GM18909 (cell line): ENCODE measurements around the gene CDH19.
"Not testable (repeated sequence)": the region's sequence is repeated elsewhere in the genome, so short reads cannot be mapped to it uniquely, and the experiment has no call there.

ENCODE experiments used
- ATAC-seq: cut with Tn5 transposase; IDR thresholded peaks from one replicate; pipeline ENCODE4 v1.9.1; 2021; ENCODE audit warnings: mild to moderate bottlenecking; ENCODE audit not compliant: unreplicated experiment, poor library complexity

CDH19 gene

DNA sequence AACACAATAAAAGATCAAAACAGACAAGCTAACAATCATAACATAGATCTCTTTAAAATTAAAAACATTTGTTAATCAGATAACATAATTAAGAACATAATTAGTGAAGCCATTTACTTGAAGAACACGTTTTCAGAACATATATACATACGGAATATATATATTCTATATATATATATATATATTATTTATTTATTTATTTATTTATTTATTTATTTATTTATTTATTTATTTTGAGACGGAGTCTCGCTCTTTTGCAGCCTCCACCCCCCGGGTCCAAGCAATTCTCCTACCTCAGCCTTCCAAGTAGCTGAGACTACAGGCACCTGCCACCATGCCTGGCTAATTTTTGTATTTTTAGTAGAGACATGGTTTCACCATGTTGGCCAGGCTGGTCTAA lies 137.7 kb downstream of the CDH19 start:
- ATAC-seq: not testable (repeated sequence)

DNA sequence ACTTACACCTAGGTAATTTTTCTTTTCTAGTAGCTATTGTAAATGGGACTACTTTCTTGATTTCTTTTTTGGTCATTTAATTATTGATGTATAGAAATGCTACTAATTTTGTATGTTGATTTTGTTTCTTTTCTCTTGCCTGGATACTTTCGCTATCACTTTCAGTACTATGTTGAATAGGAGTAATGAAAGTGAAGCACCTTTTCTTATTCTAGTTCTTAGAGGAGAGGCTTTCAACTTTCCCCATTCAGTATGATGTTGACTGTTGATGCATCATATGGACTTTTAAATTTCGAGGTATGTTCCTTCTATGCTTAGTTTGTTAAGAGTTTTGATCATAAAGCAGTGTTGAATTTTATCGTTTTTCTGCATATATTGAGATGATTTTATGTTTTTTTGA lies 142.5 kb downstream of the CDH19 start:
- ATAC-seq: no peak

DNA sequence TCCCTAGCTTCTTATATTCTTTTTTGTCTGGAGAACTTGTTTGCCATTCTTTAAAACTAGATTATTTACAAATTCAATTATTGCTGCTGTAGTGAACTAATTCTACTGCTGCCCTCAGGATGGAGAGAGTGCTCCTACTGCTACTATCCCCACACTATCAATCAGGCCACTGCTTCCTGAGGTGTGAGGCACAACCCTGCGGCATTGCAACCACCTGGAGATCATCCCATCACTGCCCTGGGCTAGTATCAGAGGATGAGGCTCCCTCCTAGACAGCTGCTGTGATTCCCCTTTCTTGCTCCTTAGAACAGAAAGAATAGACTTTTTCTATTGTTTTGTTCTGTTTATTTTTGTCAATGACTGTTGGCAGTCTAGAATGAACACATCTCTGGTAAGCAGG lies 146.6 kb downstream of the CDH19 start:
- ATAC-seq: no peak
